PFSK-1 (cell line): Measurements from ENCODE around the gene PALM2AKAP2.

Source experiments
- FOXP2 ChIP-seq: optimal IDR thresholded peaks from 2 replicates; pipeline ENCODE3; 2011; ENCODE audit warnings: borderline replicate concordance, control low read depth, inconsistent platforms; ENCODE audit not compliant: insufficient read depth; ENCODE audit errors: extremely low read length, extremely low read depth
- POLR2AphosphoS5 ChIP-seq: IDR thresholded peaks from 2 replicates; pipeline ENCODE4 v1.6.1; 2012; ENCODE audit warnings: low read depth, mild to moderate bottlenecking, control low read depth, low read length, moderate library complexity
- SIN3A ChIP-seq: IDR thresholded peaks from 2 replicates; pipeline ENCODE4 v1.6.1; 2012; ENCODE audit warnings: mild to moderate bottlenecking, low read length, moderate library complexity, borderline replicate concordance; ENCODE audit not compliant: insufficient read depth
- TAF1 ChIP-seq: IDR thresholded peaks from 2 replicates; pipeline ENCODE4 v1.6.1; 2012; ENCODE audit warnings: low read length, control low read depth, borderline replicate concordance; ENCODE audit not compliant: insufficient read depth
- TF ChIP-seq, protein P1 (sequence below), 2 experiments: IDR thresholded peaks; 2 replicates each; pipeline versions ENCODE4 v1.6.1 to v1.8.0; 2011 to 2012; ENCODE audit warnings: low read depth in 2 of 2, low read length in 2 of 2, control low read depth in 1 of 2, inconsistent platforms in 1 of 2, mild to moderate bottlenecking in 1 of 2, moderate library complexity in 1 of 2; ENCODE audit not compliant: insufficient read depth in 1 of 2

The PALM2AKAP2 gene

DNA sequence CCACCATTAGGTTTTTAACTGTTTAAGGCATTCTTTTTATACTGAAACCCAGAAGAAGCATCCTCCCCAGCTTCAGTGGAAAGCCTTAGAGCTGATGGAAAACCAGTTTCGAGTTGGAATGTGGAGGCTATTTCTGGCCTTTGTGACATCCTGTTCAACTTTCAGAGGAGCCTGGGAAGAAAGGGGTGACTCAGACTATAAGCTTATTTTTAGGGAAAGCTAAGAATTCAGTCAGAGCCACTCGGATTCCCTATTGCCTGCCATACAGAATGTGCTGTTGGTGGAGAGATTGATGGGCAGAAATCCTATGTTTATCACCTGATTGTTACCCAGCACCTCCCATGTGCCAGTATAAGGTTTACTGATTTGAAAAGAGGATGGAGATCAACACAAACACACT lies 19.8 kb downstream of the PALM2AKAP2 start:
- TF ChIP-seq, protein P1, sequence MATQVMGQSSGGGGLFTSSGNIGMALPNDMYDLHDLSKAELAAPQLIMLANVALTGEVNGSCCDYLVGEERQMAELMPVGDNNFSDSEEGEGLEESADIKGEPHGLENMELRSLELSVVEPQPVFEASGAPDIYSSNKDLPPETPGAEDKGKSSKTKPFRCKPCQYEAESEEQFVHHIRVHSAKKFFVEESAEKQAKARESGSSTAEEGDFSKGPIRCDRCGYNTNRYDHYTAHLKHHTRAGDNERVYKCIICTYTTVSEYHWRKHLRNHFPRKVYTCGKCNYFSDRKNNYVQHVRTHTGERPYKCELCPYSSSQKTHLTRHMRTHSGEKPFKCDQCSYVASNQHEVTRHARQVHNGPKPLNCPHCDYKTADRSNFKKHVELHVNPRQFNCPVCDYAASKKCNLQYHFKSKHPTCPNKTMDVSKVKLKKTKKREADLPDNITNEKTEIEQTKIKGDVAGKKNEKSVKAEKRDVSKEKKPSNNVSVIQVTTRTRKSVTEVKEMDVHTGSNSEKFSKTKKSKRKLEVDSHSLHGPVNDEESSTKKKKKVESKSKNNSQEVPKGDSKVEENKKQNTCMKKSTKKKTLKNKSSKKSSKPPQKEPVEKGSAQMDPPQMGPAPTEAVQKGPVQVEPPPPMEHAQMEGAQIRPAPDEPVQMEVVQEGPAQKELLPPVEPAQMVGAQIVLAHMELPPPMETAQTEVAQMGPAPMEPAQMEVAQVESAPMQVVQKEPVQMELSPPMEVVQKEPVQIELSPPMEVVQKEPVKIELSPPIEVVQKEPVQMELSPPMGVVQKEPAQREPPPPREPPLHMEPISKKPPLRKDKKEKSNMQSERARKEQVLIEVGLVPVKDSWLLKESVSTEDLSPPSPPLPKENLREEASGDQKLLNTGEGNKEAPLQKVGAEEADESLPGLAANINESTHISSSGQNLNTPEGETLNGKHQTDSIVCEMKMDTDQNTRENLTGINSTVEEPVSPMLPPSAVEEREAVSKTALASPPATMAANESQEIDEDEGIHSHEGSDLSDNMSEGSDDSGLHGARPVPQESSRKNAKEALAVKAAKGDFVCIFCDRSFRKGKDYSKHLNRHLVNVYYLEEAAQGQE (IDR thresholded peaks at IDR 0.05; ENCODE audit: insufficient read depth in 1 of 2, low read depth in 2 of 2, low read length in 2 of 2): no peak
- TF ChIP-seq SIN3A (no peak), FOXP2 (no peak), TAF1 (no peak), POLR2AphosphoS5 (no peak)

DNA sequence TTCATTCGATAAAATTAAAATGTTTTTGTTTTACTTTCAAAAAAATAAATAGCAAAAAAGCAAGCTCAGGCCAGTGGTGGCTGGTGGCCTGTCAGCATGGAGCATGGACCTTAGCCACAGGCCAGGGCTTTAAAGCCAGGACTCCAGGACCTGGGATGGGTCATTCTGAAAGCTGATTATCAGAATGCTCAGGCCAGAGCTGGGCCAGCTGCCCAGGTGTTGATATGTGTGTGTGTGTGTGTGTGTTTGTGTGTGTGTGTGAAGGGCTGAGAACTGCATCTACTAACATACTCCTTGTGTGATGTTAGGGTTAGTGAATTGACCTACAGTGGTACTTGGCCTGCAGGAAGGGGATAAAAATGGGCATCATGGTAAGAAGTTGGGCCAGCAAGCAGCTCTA lies 21.5 kb downstream of the PALM2AKAP2 start:
- TF ChIP-seq SIN3A (no peak), FOXP2 (no peak), POLR2AphosphoS5 (no peak), TAF1 (no peak)
- TF ChIP-seq, protein P1 (IDR thresholded peaks at IDR 0.05; ENCODE audit: insufficient read depth in 1 of 2, low read depth in 2 of 2, low read length in 2 of 2): no peak

DNA sequence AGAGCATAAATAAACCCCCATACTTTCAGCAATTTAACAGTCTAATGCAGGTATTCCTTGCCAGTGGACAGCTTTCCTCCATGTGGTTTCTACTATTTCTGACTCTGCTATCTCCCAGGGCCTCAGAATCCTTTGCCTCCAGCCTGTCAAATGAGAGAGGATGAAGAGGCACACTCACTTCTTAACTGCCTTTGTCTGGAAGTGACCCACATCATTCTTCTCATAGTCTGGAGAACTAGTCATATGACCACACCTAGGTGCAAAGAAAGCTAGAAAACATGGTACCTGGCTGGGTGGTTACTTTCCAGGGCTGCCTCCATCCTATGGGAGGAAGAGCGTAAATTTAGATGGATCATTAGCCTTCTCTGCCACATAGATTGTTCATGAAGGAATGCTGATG lies 22.5 kb downstream of the PALM2AKAP2 start:
- TF ChIP-seq, protein P1 (IDR thresholded peaks at IDR 0.05; ENCODE audit: insufficient read depth in 1 of 2, low read depth in 2 of 2, low read length in 2 of 2): no peak
- TF ChIP-seq FOXP2 (no peak), TAF1 (no peak), POLR2AphosphoS5 (no peak), SIN3A (no peak)

DNA sequence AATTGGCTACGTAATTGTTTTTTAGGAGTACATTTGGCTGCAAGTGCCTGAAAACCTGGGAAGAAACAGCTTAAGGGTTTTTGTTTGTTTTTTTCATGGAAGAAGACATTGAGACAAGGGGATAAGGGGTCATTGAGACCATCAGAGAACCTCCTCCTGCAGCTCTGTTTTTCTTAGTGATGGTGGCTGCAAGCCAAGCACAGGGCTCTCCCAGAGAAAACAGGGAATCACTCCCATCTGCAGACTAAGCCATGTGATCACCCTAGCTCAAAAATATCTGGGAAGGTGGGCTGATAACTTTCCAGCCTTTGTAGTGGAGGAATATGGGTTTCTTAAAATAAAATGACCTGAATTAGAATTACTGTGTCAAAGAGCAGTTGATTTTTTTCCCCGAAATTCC lies 25.1 kb downstream of the PALM2AKAP2 start:
- no peak for TF ChIP-seq FOXP2
- TF ChIP-seq POLR2AphosphoS5: no peak
- TF ChIP-seq, protein P1 (IDR thresholded peaks at IDR 0.05; ENCODE audit: insufficient read depth in 1 of 2, low read depth in 2 of 2, low read length in 2 of 2): no peak
- TF ChIP-seq TAF1: no peak
- no peak for TF ChIP-seq SIN3A

DNA sequence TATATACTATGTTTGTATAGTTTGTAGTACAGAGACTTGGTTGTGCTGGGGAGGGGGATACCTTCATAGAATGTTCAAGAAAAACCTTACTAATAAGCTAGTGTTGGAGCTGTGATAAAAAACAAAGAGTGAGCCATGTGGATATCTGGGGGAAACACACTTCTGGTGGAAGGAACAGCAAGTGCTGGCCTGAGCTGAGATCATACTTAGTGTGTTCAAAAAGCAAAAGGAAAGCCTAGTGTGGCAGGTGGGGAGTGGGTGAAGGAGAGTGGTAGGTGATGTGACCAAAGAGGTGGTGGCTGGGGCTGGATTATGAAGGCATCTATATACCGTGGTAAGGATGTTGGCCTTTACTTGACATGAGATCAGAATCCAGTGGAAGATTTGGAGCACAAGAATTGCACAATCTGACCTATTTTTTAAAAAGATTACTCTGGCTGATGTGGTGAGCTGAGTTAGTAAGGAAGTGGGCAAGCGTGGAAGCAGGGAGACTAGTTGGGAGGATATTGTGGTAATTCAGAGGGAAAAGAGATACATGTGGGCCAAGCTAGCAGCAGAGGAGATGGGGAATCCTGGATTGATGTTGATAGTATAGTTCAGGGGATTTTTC lies 26.6 kb downstream of the PALM2AKAP2 start:
- TF ChIP-seq SIN3A: no peak
